Forelimb muscle (tissue), 1 donor: ENCODE measurements around the gene SLC28A3. TPM values are rescaled to one million over a fixed set of nuclear protein-coding genes. Genes with fewer than 3 reads are reported as not detected.

ENCODE experiments used
- DNase-seq: peaks from one replicate; pipeline ENCODE4 v3.0.0-alpha.2; 2013; ENCODE audit warnings: low read depth
- polyA plus RNA-seq: library from polyadenylated mRNA; unstranded; fragments of 120-200 nt; gene quantifications from one replicate; pipeline ENCODE4 v1.2.1, GENCODE V29; 2013; ENCODE audit not compliant: insufficient read length

Gene SLC28A3
- polyA plus RNA-seq, 1 donor = not detected

GRCh38 chr9:84343111-84343521, 2.6 kb upstream of the SLC28A3 start:
- no peak for DNase-seq

DNA sequence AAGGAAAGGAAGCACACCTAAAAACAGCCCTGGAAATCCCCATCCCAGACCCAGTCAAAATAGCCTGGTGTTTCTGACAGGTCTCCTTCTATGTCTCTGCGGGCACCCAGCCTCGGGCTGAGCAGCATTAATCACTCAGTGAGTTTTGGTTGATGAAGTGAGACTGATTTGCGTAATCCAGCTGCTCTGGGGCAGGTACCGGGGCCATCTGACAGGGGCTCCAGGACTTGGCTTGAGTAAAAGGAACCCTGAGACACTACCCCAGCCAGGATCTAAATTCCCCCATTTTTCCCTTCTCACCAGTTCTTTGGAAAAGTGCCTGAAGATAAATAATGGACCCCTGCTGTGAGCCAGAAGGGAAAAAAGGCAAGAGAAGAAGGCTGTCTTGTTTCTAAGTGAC, 596 bp downstream of the SLC28A3 start:
- DNase-seq = no peak

- no peak for DNase-seq
Measured at GRCh38 chr9:84339503-84339902, 1.1 kb downstream of the SLC28A3 start.

- DNase-seq = no peak
Measured at GRCh38 chr9:84338792-84339191, 1.8 kb downstream of the SLC28A3 start.

DNA sequence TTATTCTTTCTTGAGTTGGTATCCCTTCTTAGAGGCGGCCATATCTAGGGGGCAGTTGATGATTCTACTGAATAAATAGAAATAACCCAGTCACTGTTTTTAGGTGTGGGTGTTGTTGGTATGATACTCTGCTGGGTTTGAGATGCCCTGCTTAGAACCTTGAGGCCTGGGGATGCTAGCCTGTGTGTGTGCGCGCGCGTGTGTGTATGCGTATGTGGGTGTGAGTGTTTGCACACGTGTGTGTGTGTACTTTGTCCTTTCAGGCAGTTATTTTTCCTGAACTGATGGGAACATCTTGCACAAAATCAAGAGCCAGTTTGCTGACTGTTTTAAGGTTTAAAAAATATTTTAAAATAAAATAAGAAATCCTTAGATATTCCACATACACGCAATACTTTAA, 3.3 kb downstream of the SLC28A3 start:
- DNase-seq = no peak

GRCh38 chr9:84331119-84331809, 9.3 kb downstream of the SLC28A3 start:
- DNase-seq = no peak

DNA sequence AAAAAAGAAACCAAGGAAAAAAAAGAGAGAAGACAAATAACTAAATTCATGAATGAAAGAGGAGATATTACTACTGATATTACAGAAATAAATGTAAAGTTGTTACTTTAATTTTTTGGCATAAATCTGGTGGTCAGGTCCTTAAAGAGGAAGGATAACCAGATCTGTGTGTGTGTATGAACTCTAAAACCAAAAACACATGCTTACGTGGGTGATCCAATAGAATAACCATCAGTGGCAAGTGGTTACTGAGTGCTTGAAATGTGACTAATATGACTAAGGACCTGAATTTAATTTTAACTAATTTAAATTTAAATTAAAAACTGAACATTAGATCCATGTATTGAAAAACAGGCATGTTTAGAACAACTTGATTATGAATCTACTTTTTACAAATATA, 10.3 kb downstream of the SLC28A3 start:
- no peak for DNase-seq

DNA sequence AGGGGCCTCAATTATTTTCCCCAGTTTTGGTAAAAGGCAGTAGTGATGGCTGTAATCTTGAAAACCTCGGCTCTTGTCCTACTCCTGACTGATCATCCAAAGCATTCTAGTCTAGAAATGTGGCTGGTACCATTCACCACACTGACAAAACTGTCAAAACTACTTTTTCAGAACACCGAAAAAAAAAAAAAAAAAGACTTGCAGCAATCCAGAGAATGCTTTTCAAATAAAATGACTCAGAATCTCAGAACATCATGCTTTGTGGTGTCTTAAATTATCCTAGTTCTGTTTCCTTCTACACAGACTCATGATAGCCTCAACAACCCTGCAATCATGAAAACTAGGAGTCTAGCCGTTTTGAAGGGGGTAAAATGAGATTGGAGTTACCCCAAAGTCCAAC, 13.4 kb downstream of the SLC28A3 start:
- DNase-seq = no peak

DNA sequence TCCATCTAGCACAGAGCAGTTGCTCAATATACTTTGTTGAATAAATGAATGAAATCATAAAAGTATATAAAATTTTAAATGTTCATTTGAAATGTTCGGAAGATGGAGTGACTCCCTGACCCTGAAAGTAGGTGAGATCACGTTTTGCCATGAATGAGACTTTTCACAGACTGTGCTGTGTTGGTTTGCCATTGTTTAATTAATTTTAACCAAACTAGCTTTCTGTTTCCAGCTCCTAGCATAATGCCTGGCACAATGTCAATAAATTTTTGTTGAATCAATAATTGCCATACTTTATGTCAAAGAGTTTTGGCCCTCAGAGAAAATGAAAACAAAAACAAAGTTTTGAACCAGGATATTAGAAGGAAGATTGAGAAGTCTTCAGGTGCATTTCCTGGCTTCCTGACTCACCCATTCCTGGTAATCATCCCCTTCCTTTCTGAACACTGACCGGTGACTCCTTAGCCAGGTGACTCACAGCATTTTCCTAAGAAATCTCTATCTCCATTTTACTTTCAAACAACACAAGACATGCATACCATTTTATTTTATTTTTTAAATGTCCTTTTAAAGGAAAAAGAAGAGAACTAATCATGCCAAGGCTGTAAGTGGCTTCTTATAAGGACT, 15.1 kb downstream of the SLC28A3 start:
- no peak for DNase-seq

DNA sequence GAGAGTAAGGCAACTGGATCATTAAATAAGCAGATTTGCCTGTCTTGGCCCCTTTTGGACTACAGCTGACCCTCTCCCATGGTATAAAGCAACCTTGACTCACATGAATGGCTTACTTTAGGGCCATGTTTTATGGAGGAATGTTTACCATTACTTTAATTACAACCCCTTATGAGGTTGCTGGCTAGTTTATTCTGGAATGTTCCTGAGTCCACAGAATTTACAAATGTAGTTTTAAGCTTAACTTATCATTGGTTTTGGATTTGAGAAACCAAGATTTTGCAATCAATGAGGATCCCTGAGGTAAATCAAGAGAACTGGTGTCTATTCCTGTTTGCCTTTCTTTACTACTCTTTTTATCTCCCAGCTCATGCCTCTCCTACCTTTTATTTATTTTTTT, 15.7 kb downstream of the SLC28A3 start:
- no peak for DNase-seq

- DNase-seq = no peak
Measured at GRCh38 chr9:84323858-84324257, 16.7 kb downstream of the SLC28A3 start.

- DNase-seq = no peak
Measured at GRCh38 chr9:84322828-84323227, 17.7 kb downstream of the SLC28A3 start.

- no peak for DNase-seq
Measured at GRCh38 chr9:84320231-84320630, 20.3 kb downstream of the SLC28A3 start.

GRCh38 chr9:84319632-84320031, 20.9 kb downstream of the SLC28A3 start:
- DNase-seq = no peak

DNA sequence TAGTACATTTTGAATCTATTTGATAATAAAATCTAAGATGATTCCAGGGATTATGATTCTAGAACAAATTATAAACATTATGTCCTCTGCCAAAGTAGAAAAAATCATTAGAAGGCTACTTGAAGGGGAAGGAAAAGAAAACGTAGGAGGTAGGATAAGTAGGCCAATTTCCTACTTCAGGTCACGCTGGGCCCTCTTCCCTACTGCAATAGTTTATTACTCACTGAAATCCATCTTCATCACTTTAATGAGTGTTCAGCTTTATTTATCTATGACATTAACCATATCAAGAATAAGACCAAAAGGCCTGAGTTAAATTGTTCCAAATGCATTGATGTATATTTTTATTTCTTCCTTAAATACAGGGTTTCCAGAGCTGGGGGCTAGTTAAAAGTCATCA, 21.6 kb downstream of the SLC28A3 start:
- DNase-seq = no peak

DNA sequence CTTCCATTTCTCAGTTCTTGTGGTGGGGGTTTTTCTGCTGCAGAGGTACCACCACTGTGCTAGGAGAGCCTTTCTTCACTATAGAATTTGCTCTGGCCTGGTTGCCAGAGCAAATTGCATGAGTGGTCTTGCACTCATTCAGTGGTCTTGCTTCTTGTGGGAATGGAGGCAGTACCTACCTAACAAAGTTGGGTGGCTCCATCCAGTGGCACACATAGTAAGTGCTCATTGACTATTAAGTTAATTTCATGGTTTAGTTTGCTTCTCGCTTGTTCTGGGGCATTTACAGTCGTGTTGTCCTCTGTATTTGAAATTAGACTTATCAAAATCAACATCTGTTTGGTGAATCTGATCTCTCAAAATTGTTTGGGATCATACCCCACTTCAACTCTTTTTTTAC, 23.0 kb downstream of the SLC28A3 start:
- no peak for DNase-seq

DNA sequence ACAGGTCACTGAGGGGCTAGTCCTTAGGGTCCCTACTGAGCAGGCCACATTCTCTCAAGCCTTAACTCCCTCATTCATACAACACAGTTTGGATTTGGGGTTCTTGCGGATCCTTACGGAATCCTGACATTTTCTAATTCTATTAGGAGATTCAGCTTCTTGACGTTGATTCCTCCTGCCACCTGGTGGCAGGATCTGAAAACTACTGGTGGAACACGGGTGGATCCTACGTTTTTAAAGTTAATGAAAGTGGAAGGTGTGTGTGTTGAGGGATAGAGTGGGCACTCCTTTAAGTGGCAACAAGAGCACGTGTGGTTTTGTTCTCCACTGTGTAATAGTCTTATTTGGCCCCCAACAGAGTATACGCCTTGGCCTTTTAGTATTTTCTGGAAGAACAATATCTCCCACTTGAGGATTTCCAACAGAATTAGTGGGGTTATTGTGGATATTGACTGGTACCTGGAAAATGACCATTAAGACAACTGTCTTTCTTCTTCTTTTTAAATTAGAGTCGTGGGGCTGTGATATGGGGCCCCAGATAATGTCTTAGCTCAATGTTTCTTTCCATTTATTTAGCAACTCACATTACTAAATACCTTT, 25.2 kb downstream of the SLC28A3 start:
- DNase-seq = peak; percentile 41

DNA sequence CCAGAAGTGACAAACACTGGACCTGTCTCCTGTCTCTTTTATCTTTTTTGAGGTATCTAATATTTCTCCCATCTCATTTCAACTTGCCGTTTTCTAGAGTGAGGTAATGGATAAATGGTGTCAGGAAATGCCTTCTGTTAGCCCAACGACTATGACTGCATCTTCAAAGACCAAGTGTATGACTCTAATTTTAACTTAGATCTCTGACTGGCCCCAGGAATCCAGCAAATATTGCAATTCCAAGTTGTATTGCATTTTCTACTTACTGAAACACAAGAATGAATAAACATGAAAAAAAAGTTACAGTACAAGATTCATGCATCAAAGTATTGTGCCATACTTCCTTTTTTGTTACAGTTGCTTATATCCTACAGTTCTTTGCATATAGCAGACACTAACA, 26.3 kb downstream of the SLC28A3 start:
- DNase-seq = no peak

DNA sequence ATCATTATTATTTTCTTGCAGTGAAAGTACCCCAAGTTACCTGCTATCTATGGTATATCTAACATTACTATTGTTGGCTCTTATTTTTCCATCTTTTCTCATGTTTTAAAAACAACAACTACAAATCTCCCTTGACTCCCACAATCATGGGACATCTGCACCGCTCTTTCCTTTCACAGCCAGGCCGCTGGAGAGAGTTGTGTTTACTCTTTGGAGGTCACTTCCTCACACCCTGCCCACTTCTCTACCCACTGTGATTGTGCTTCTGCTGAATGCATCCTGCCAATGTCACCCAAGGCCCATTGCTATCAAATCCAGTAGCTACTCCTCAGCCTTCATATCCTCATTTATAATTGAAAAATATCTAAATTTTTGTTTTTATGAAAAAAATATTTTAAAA, 29.7 kb downstream of the SLC28A3 start:
- DNase-seq = no peak

GRCh38 chr9:84305497-84306131, 34.9 kb downstream of the SLC28A3 start:
- no peak for DNase-seq

GRCh38 chr9:84304166-84304565, 36.4 kb downstream of the SLC28A3 start:
- DNase-seq = no peak

- no peak for DNase-seq
Measured at GRCh38 chr9:84303061-84303460, 37.5 kb downstream of the SLC28A3 start.

GRCh38 chr9:84301851-84302250, 38.7 kb downstream of the SLC28A3 start:
- DNase-seq = no peak
